Naive B cell (primary cell): ENCODE measurements around the gene MRPS2. TPM values are rescaled to one million over a fixed set of nuclear protein-coding genes. Genes with fewer than 3 reads are reported as not detected.

ENCODE experiments used
- ATAC-seq, 2 donors: fragments of 150-1000 bp; cut with Tn5 transposase; 2 replicates each; pipeline ENCODE4 v1.10.0; 2021; ENCODE audit warnings: low read depth in 2 of 2, mild to moderate bottlenecking in 2 of 2, moderate library complexity in 2 of 2
- DNase-seq: peaks from one replicate; pipeline ENCODE4 v3.0.0; 2022
- H3K27ac Mint-ChIP-seq, 6 donors: one replicate each; pipeline ENCODE4 v1.8.0; 2020 to 2022; ENCODE audit warnings: mild to moderate bottlenecking in 6 of 6, mixed read lengths in 6 of 6, moderate library complexity in 5 of 6, inconsistent platforms in 2 of 6
- H3K27me3 Mint-ChIP-seq, 3 donors: one replicate each; pipeline ENCODE4 v1.8.0; 2021 to 2022; ENCODE audit warnings: mixed read lengths in 3 of 3, mild to moderate bottlenecking in 1 of 3
- H3K36me3 Mint-ChIP-seq, 2 donors: one replicate each; pipeline ENCODE4 v1.8.0; 2020 to 2022; ENCODE audit warnings: mixed read lengths in 2 of 2, inconsistent platforms in 1 of 2, mild to moderate bottlenecking in 1 of 2
- H3K4me1 Mint-ChIP-seq, 3 donors: one replicate each; pipeline ENCODE4 v1.8.0; 2020 to 2022; ENCODE audit warnings: mixed read lengths in 3 of 3, inconsistent platforms in 1 of 3, mild to moderate bottlenecking in 1 of 3, moderate library complexity in 1 of 3
- H3K4me3 Mint-ChIP-seq, 8 donors: one replicate each; pipeline ENCODE4 v1.8.0; 2020 to 2022; ENCODE audit warnings: mild to moderate bottlenecking in 8 of 8, mixed read lengths in 8 of 8, moderate library complexity in 8 of 8, inconsistent platforms in 2 of 8
- H3K9me3 Mint-ChIP-seq, 7 donors: one replicate each; pipeline ENCODE4 v1.8.0; 2020 to 2022; ENCODE audit warnings: mixed read lengths in 7 of 7, mild to moderate bottlenecking in 5 of 7, inconsistent platforms in 2 of 7, moderate library complexity in 1 of 7
- polyA plus RNA-seq, 6 donors: library from polyadenylated mRNA; unstranded; fragments of 300-500 nt; fragmentation: Illumina TruSeq; gene quantifications; one replicate each; pipeline ENCODE4 v1.2.3, GENCODE V29; 2021; ENCODE audit warnings: low read depth in 6 of 6

The MRPS2 gene
- polyA plus RNA-seq, 6 donors from 2014 or later: 41.5 to 57.9 (median 45.5) TPM

- Mint-ChIP-seq H3K27ac (no peak overlapping the region), H3K4me3 (no peak overlapping the region), H3K4me1 (peaks cover 0 to 4% (median 0%) of the 10 kb centered on the region in 3 donors), H3K36me3 (peaks cover 0 to 5% of the 10 kb centered on the region in 2 donors), H3K27me3 (peaks cover 0 to 20% (median 4%) of the 10 kb centered on the region in 3 donors), H3K9me3 (no peaks in the 10 kb centered on the region)
- DNase-seq: no peak
- ATAC-seq: no peak
Measured at GRCh38 chr9:135485832-135486231, 14.7 kb upstream of the MRPS2 start.

GRCh38 chr9:135486267-135487065 is 14.0 kb upstream of the MRPS2 start:
- Mint-ChIP-seq H3K27ac (no peak overlapping the region), H3K27me3 (peaks cover 0 to 20% (median 4%) of the 10 kb centered on the region in 3 donors), H3K4me3 (no peak overlapping the region), H3K4me1 (no peaks in the 10 kb centered on the region), H3K36me3 (peaks cover 0 to 5% of the 10 kb centered on the region in 2 donors), H3K9me3 (no peaks in the 10 kb centered on the region)
- ATAC-seq (no peak), DNase-seq (no peak)

- peaks cover 0 to 5% of the 10 kb centered on the region in 2 donors for H3K36me3 Mint-ChIP-seq
- H3K9me3 Mint-ChIP-seq: no peaks in the 10 kb centered on the region
- no peak for DNase-seq
- no peak overlapping the region for H3K27ac Mint-ChIP-seq
- ATAC-seq: no peak
- H3K27me3 Mint-ChIP-seq: peaks cover 0 to 14% (median 0%) of the 10 kb centered on the region in 3 donors
- H3K4me3 Mint-ChIP-seq: no peak overlapping the region
- H3K4me1 Mint-ChIP-seq: no peaks in the 10 kb centered on the region
Measured at GRCh38 chr9:135487281-135488012, 13.0 kb upstream of the MRPS2 start.

- Mint-ChIP-seq H3K27me3 (peaks cover 0 to 11% (median 0%) of the 10 kb centered on the region in 3 donors), H3K4me1 (no peaks in the 10 kb centered on the region), H3K9me3 (no peaks in the 10 kb centered on the region), H3K36me3 (peaks cover 0 to 5% of the 10 kb centered on the region in 2 donors), H3K4me3 (no peak overlapping the region), H3K27ac (no peak overlapping the region)
- ATAC-seq (no peak), DNase-seq (no peak)
Measured at GRCh38 chr9:135488013-135488330, 12.5 kb upstream of the MRPS2 start.

- DNase-seq (no peak), ATAC-seq (no peak)
- no peak overlapping the region for H3K27ac Mint-ChIP-seq
- H3K9me3 Mint-ChIP-seq: no peaks in the 10 kb centered on the region
- peaks cover 0 to 11% (median 0%) of the 10 kb centered on the region in 3 donors for H3K27me3 Mint-ChIP-seq
- H3K4me1 Mint-ChIP-seq: no peaks in the 10 kb centered on the region
- H3K36me3 Mint-ChIP-seq: peaks cover 0 to 5% of the 10 kb centered on the region in 2 donors
- H3K4me3 Mint-ChIP-seq: no peak overlapping the region
Measured at GRCh38 chr9:135488527-135488926, 12.0 kb upstream of the MRPS2 start.

- Mint-ChIP-seq H3K27me3 (peaks cover 0 to 11% (median 0%) of the 10 kb centered on the region in 3 donors), H3K4me1 (no peaks in the 10 kb centered on the region), H3K9me3 (no peaks in the 10 kb centered on the region), H3K4me3 (no peak overlapping the region), H3K36me3 (peaks cover 0 to 5% of the 10 kb centered on the region in 2 donors), H3K27ac (no peak overlapping the region)
- ATAC-seq: no peak
- no peak for DNase-seq
Measured at GRCh38 chr9:135489188-135489906, 11.1 kb upstream of the MRPS2 start.

- ATAC-seq: no peak
Measured at GRCh38 chr9:135490166-135490870, 10.2 kb upstream of the MRPS2 start.

GRCh38 chr9:135490980-135491464 is 9.5 kb upstream of the MRPS2 start:
- peaks cover 0 to 8% (median 0%) of the 10 kb centered on the region in 3 donors for H3K27me3 Mint-ChIP-seq
- no peak overlapping the region for H3K4me3 Mint-ChIP-seq
- DNase-seq: no peak
- no peaks in the 10 kb centered on the region for H3K4me1 Mint-ChIP-seq
- ATAC-seq: no peak
- no peaks in the 10 kb centered on the region for H3K9me3 Mint-ChIP-seq
- no peak overlapping the region for H3K27ac Mint-ChIP-seq
- no peaks in the 10 kb centered on the region for H3K36me3 Mint-ChIP-seq

More at GRCh38 chr9:135490166-135490870, 10.2 kb upstream of the MRPS2 start:
- Mint-ChIP-seq H3K36me3 (peaks cover 0 to 1% of the 10 kb centered on the region in 2 donors), H3K27me3 (peaks cover 0 to 9% (median 0%) of the 10 kb centered on the region in 3 donors), H3K9me3 (no peaks in the 10 kb centered on the region), H3K4me1 (no peaks in the 10 kb centered on the region), H3K4me3 (no peak overlapping the region), H3K27ac (no peak overlapping the region)
- DNase-seq: no peak

- Mint-ChIP-seq H3K4me1 (no peaks in the 10 kb centered on the region), H3K36me3 (no peaks in the 10 kb centered on the region), H3K27me3 (peaks cover 0 to 8% (median 0%) of the 10 kb centered on the region in 3 donors), H3K4me3 (no peak overlapping the region), H3K9me3 (no peaks in the 10 kb centered on the region), H3K27ac (no peak overlapping the region)
- no peak for DNase-seq
- ATAC-seq: no peak
Measured at GRCh38 chr9:135491764-135492163, 8.7 kb upstream of the MRPS2 start.

GRCh38 chr9:135492886-135493669 is 7.4 kb upstream of the MRPS2 start:
- no peaks in the 10 kb centered on the region for H3K9me3 Mint-ChIP-seq
- DNase-seq (no peak), ATAC-seq (no peak)
- no peaks in the 10 kb centered on the region for H3K36me3 Mint-ChIP-seq
- no peak overlapping the region for H3K4me3 Mint-ChIP-seq
- H3K27me3 Mint-ChIP-seq: peaks cover 0 to 13% (median 0%) of the 10 kb centered on the region in 3 donors
- H3K4me1 Mint-ChIP-seq: no peaks in the 10 kb centered on the region
- H3K27ac Mint-ChIP-seq: no peak overlapping the region

- peak overlapping the region in 1 of 8 donors; percentile 10 for H3K4me3 Mint-ChIP-seq
- no peaks in the 10 kb centered on the region for H3K9me3 Mint-ChIP-seq
- H3K4me1 Mint-ChIP-seq: peaks cover 3 to 8% (median 7%) of the 10 kb centered on the region in 3 donors
- no peak for ATAC-seq
- peaks cover 0 to 19% (median 0%) of the 10 kb centered on the region in 3 donors for H3K27me3 Mint-ChIP-seq
- no peak for DNase-seq
- H3K36me3 Mint-ChIP-seq: no peaks in the 10 kb centered on the region
- no peak overlapping the region for H3K27ac Mint-ChIP-seq
Measured at GRCh38 chr9:135494791-135495559, 5.5 kb upstream of the MRPS2 start.
